HEK293 (cell line): ENCODE results near the gene EGFL8.

Experiments
- CTCF ChIA-PET: fragments of 350-600 bp; formaldehyde crosslinking; extraction: SDS; loops from one replicate; lab custom pipeline; 2021; ENCODE audit warnings: antibody characterized with exemption; lab: Yijun Ruan, JAX
- POLR2A ChIA-PET: fragments of 300-600 bp; formaldehyde crosslinking; extraction: SDS; loops from one replicate; lab custom pipeline; 2020; ENCODE audit warnings: antibody characterized with exemption, inconsistent platforms; lab: Yijun Ruan, JAX
- H3K27ac ChIP-seq: fragments of 200-500 bp; sonication (Bioruptor generic); 2 replicates; pipeline ENCODE4 v1.5.1; 2014; ENCODE audit warnings: low read depth, low read length, control low read depth, inconsistent platforms; ENCODE audit errors: extremely low read depth
- H3K36me3 ChIP-seq, 2 experiments: fragments of 200-500 bp in 1 of 2; sonication (Bioruptor generic) in 1 of 2; 1 replicate in 1 of 2; 2 replicates in 1 of 2; pipeline ENCODE4 v1.5.1; 2014 to 2017; ENCODE audit warnings: inconsistent platforms in 2 of 2, low read length in 2 of 2; ENCODE audit not compliant: control insufficient read depth in 2 of 2, insufficient read depth in 1 of 2
- H3K4me1 ChIP-seq: fragments of 200-500 bp; sonication (Bioruptor generic); 2 replicates; pipeline ENCODE4 v1.5.1; 2014; ENCODE audit warnings: mild to moderate bottlenecking, low read length, inconsistent platforms; ENCODE audit not compliant: control insufficient read depth, insufficient read depth
- H3K4me3 ChIP-seq: 2 replicates; pipeline ENCODE4 v1.5.1; 2011; ENCODE audit warnings: low read depth, mild to moderate bottlenecking, control low read depth, low read length, moderate library complexity
- H3K9me3 ChIP-seq: fragments of 200-500 bp; sonication (Bioruptor generic); 2 replicates; pipeline ENCODE4 v1.5.1; 2014; ENCODE audit warnings: low read depth, low read length, inconsistent platforms; ENCODE audit not compliant: control insufficient read depth, insufficient read depth
- GLI4 ChIP-seq: fragments of 450-650 bp; formaldehyde crosslinking; IDR thresholded peaks from 2 replicates; pipeline ENCODE4 v1.5.1; 2016; ENCODE audit warnings: missing biosample characterization, missing genetic modification characterization
- KLF1 ChIP-seq: fragments of 450-650 bp; formaldehyde crosslinking; IDR thresholded peaks from 2 replicates; pipeline ENCODE4 v1.5.1; 2016; ENCODE audit warnings: missing biosample characterization, missing genetic modification characterization
- KLF9 ChIP-seq: fragments of 450-650 bp; formaldehyde crosslinking; IDR thresholded peaks from 2 replicates; pipeline ENCODE4 v1.5.1; 2016; ENCODE audit warnings: missing biosample characterization, missing genetic modification characterization, low read depth
- OSR2 ChIP-seq: fragments of 450-650 bp; formaldehyde crosslinking; IDR thresholded peaks from 2 replicates; pipeline ENCODE4 v1.5.1; 2016; ENCODE audit warnings: missing biosample characterization, missing genetic modification characterization
- SALL2 ChIP-seq: fragments of 450-650 bp; formaldehyde crosslinking; IDR thresholded peaks from 2 replicates; pipeline ENCODE4 v1.5.0; 2017; ENCODE audit warnings: missing biosample characterization, mild to moderate bottlenecking, missing genetic modification characterization, borderline replicate concordance
- ZFP3 ChIP-seq: fragments of 450-650 bp; formaldehyde crosslinking; IDR thresholded peaks from 2 replicates; pipeline ENCODE4 v1.5.1; 2016; ENCODE audit warnings: low read depth, missing biosample characterization, missing genetic modification characterization
- ZFP41 ChIP-seq: fragments of 450-650 bp; formaldehyde crosslinking; IDR thresholded peaks from 2 replicates; pipeline ENCODE4 v1.5.1; 2016; ENCODE audit warnings: missing biosample characterization, missing genetic modification characterization, borderline replicate concordance
- ZNF114 ChIP-seq: fragments of 450-650 bp; formaldehyde crosslinking; IDR thresholded peaks from 2 replicates; pipeline ENCODE4 v1.5.0; 2017; ENCODE audit warnings: missing biosample characterization, missing genetic modification characterization
- ZNF184 ChIP-seq: fragments of 450-650 bp; IDR thresholded peaks from 2 replicates; pipeline ENCODE4 v1.5.1; 2018; ENCODE audit warnings: missing biosample characterization, mild to moderate bottlenecking, missing genetic modification characterization
- ZNF391 ChIP-seq: fragments of 450-650 bp; formaldehyde crosslinking; IDR thresholded peaks from 2 replicates; pipeline ENCODE4 v1.5.1; 2016; ENCODE audit warnings: low read depth, missing biosample characterization, missing genetic modification characterization, borderline replicate concordance
- ZNF571 ChIP-seq: fragments of 450-650 bp; formaldehyde crosslinking; IDR thresholded peaks from 2 replicates; pipeline ENCODE4 v1.5.0; 2017; ENCODE audit warnings: missing biosample characterization, missing genetic modification characterization
- ZNF600 ChIP-seq: fragments of 450-650 bp; formaldehyde crosslinking; IDR thresholded peaks from 2 replicates; pipeline ENCODE4 v1.5.1; 2016; ENCODE audit warnings: missing biosample characterization, missing genetic modification characterization
- ZNF629 ChIP-seq: fragments of 450-650 bp; formaldehyde crosslinking; IDR thresholded peaks from 2 replicates; pipeline ENCODE4 v1.5.1; 2017; ENCODE audit warnings: missing biosample characterization, missing genetic modification characterization
- ZNF645 ChIP-seq: fragments of 450-650 bp; formaldehyde crosslinking; IDR thresholded peaks from 2 replicates; pipeline ENCODE4; 2016; ENCODE audit warnings: missing biosample characterization, missing genetic modification characterization
- ZNF654 ChIP-seq: fragments of 450-650 bp; formaldehyde crosslinking; IDR thresholded peaks from 2 replicates; pipeline ENCODE4 v1.5.1; 2016; ENCODE audit warnings: low read depth, missing biosample characterization, missing genetic modification characterization
- ZNF830 ChIP-seq: fragments of 450-650 bp; IDR thresholded peaks from 2 replicates; pipeline ENCODE4 v1.5.0; 2018; ENCODE audit warnings: missing biosample characterization, missing genetic modification characterization, low read depth, mild to moderate bottlenecking, moderate library complexity
- ZSCAN16 ChIP-seq: fragments of 450-650 bp; formaldehyde crosslinking; IDR thresholded peaks from 2 replicates; pipeline ENCODE4 v1.5.1; 2016; ENCODE audit warnings: missing biosample characterization, missing genetic modification characterization
- ZXDB ChIP-seq: fragments of 450-650 bp; formaldehyde crosslinking; IDR thresholded peaks from 2 replicates; pipeline ENCODE4 v1.5.1; 2016; ENCODE audit warnings: missing biosample characterization, missing genetic modification characterization
- TF ChIP-seq, protein P1 (sequence below): fragments of 450-650 bp; formaldehyde crosslinking; IDR thresholded peaks from 2 replicates; pipeline ENCODE4 v1.5.1; 2016; ENCODE audit warnings: missing biosample characterization, missing genetic modification characterization
- TF ChIP-seq, protein P2 (sequence below): fragments of 450-650 bp; formaldehyde crosslinking; IDR thresholded peaks from 2 replicates; pipeline ENCODE4 v1.5.0; 2017; ENCODE audit warnings: missing biosample characterization, missing genetic modification characterization, borderline replicate concordance
- TF ChIP-seq, protein P3 (sequence below): fragments of 450-650 bp; IDR thresholded peaks from 2 replicates; pipeline ENCODE4 v1.5.1; 2018; ENCODE audit warnings: missing biosample characterization, missing genetic modification characterization

EGFL8 gene

GRCh38 chr6:32171234-32171633 is 6.8 kb downstream of the EGFL8 start:
- H3K36me3 ChIP-seq, result peaks cover 15 to 62% of the 10 kb centered on the region in 2 experiments; a peak in 2 of 3 replicates
- no peaks in the 10 kb centered on the region for H3K9me3 ChIP-seq
- H3K4me1 ChIP-seq, result peaks cover 1% of the 10 kb centered on the region
- no peak overlapping the region for H3K27ac ChIP-seq
- no peak overlapping the region for H3K4me3 ChIP-seq
- ChIA-PET POLR2A (interaction anchor here (0.6 kb wide), 1 partner anchor 41 kb away, joined by 5 read pairs; no protein-coding TSS in a partner anchor), CTCF (no interaction called here)
- no peak for TF ChIP-seq ZNF645 (tag by site-specific recombination)
- TF ChIP-seq OSR2 (tag by site-specific recombination), result no peak
- TF ChIP-seq ZNF654 (tag by site-specific recombination), result no peak
- TF ChIP-seq ZNF629 (tag by site-specific recombination), result no peak
- TF ChIP-seq KLF1, result no peak
- TF ChIP-seq ZNF571, result no peak
- no peak for TF ChIP-seq ZFP41 (tag by site-specific recombination)
- no peak for TF ChIP-seq GLI4 (tag by site-specific recombination)
- TF ChIP-seq SALL2, result no peak
- no peak for TF ChIP-seq ZXDB
- TF ChIP-seq ZNF184 (tag by site-specific recombination), result no peak
- TF ChIP-seq ZFP3 (tag by site-specific recombination), result no peak
- TF ChIP-seq, protein P1, sequence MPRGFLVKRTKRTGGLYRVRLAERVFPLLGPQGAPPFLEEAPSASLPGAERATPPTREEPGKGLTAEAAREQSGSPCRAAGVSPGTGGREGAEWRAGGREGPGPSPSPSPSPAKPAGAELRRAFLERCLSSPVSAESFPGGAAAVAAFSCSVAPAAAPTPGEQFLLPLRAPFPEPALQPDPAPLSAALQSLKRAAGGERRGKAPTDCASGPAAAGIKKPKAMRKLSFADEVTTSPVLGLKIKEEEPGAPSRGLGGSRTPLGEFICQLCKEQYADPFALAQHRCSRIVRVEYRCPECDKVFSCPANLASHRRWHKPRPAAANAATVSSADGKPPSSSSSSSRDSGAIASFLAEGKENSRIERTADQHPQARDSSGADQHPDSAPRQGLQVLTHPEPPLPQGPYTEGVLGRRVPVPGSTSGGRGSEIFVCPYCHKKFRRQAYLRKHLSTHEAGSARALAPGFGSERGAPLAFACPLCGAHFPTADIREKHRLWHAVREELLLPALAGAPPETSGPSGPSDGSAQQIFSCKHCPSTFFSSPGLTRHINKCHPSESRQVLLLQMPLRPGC (tag by site-specific recombination), result no peak
- no peak for TF ChIP-seq ZNF830
- no peak for TF ChIP-seq KLF9
- no peak for TF ChIP-seq ZNF391
- TF ChIP-seq, protein P2, sequence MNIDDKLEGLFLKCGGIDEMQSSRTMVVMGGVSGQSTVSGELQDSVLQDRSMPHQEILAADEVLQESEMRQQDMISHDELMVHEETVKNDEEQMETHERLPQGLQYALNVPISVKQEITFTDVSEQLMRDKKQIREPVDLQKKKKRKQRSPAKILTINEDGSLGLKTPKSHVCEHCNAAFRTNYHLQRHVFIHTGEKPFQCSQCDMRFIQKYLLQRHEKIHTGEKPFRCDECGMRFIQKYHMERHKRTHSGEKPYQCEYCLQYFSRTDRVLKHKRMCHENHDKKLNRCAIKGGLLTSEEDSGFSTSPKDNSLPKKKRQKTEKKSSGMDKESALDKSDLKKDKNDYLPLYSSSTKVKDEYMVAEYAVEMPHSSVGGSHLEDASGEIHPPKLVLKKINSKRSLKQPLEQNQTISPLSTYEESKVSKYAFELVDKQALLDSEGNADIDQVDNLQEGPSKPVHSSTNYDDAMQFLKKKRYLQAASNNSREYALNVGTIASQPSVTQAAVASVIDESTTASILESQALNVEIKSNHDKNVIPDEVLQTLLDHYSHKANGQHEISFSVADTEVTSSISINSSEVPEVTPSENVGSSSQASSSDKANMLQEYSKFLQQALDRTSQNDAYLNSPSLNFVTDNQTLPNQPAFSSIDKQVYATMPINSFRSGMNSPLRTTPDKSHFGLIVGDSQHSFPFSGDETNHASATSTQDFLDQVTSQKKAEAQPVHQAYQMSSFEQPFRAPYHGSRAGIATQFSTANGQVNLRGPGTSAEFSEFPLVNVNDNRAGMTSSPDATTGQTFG (tag by site-specific recombination), result no peak
- no peak for TF ChIP-seq ZSCAN16
- TF ChIP-seq, protein P3, sequence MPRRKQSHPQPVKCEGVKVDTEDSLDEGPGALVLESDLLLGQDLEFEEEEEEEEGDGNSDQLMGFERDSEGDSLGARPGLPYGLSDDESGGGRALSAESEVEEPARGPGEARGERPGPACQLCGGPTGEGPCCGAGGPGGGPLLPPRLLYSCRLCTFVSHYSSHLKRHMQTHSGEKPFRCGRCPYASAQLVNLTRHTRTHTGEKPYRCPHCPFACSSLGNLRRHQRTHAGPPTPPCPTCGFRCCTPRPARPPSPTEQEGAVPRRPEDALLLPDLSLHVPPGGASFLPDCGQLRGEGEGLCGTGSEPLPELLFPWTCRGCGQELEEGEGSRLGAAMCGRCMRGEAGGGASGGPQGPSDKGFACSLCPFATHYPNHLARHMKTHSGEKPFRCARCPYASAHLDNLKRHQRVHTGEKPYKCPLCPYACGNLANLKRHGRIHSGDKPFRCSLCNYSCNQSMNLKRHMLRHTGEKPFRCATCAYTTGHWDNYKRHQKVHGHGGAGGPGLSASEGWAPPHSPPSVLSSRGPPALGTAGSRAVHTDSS (tag by site-specific recombination), result no peak

DNA sequence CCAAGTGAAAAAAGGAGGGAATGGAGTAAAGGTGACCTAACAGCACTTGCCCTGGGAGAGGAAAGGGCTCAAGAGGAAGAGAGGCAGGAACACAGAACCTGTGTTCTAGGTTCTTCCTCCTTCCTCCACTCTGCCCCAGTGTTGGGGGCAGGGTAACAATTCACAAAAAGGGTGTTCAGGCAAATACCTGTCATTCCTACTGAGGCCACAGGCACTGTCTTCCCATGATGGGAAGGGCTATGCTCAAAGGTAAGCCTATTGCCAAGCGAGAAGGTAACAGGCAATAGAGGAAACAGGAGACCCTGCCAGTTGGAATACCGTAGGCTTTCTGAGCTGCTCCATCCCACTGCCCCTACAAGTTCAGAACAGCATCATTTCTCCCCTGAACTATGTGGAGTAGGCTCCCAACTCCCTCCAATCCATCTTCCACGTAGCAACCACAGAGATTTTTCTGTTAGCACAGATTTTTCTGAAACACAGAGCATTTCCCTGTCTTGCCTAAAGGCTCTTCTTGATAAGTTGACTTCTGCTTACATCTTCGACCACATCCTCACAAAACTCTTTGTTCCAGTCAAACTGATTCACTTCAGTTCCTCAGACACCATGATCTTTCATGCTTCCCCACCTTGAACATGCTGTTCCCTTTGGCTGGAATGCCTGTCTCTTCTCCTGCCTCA is 8.8 kb downstream of the EGFL8 start:
- 0 out of 2 replicates have a peak, but pooled peaks have one; percentile 12 for TF ChIP-seq ZNF600
- TF ChIP-seq ZNF114 (tag by site-specific recombination), result no peak
- CTCF ChIA-PET, result interaction anchor here (0.7 to 1.0 kb wide), 2 partner anchors 32 to 56 kb away, joined by 3 to 5 read pairs; no protein-coding TSS in a partner anchor
- H3K4me3 ChIP-seq, result no peak overlapping the region
- POLR2A ChIA-PET, result no interaction called here
- no peaks in the 10 kb centered on the region for H3K9me3 ChIP-seq
- no peak overlapping the region for H3K27ac ChIP-seq
- H3K4me1 ChIP-seq, result peaks cover 7% of the 10 kb centered on the region
- H3K36me3 ChIP-seq, result peaks cover 15 to 42% of the 10 kb centered on the region in 2 experiments; a peak in 2 of 3 replicates
